RWPE1 (cell line): ENCODE data around the gene ZFR2.
"Not testable (repeated sequence)": the region's sequence is repeated elsewhere in the genome, so short reads cannot be mapped to it uniquely, and the experiment has no call there.

Source experiments
- CTCF ChIA-PET: fragments of 350-600 bp; sonication (Branson Sonifier 250); formaldehyde crosslinking; extraction: SDS; loops from one replicate; lab custom pipeline; 2021; lab: Yijun Ruan, JAX
- POLR2A ChIA-PET: fragments of 400-600 bp; formaldehyde crosslinking; extraction: SDS; loops from one replicate; lab custom pipeline; 2020; ENCODE audit warnings: antibody characterized with exemption; ENCODE audit not compliant: low non-redundant PET; lab: Yijun Ruan, JAX
- DNase-seq: peaks from one replicate; pipeline ENCODE4 v3.0.0; 2012; ENCODE audit warnings: low spot score
- H3K27ac ChIP-seq: fragments of 450-650 bp; 2 replicates; pipeline ENCODE4 v1.5.1; 2017
- TF ChIP-seq, protein P1 (sequence below): fragments of 450-650 bp; conservative IDR thresholded peaks from 2 replicates; pipeline ENCODE4 v1.5.1; 2017; ENCODE audit warnings: low read depth, mild to moderate bottlenecking

The ZFR2 gene

GRCh38 chr19:3904233-3904632 lies 35.4 kb upstream of the ZFR2 start:
- TF ChIP-seq, protein P1, sequence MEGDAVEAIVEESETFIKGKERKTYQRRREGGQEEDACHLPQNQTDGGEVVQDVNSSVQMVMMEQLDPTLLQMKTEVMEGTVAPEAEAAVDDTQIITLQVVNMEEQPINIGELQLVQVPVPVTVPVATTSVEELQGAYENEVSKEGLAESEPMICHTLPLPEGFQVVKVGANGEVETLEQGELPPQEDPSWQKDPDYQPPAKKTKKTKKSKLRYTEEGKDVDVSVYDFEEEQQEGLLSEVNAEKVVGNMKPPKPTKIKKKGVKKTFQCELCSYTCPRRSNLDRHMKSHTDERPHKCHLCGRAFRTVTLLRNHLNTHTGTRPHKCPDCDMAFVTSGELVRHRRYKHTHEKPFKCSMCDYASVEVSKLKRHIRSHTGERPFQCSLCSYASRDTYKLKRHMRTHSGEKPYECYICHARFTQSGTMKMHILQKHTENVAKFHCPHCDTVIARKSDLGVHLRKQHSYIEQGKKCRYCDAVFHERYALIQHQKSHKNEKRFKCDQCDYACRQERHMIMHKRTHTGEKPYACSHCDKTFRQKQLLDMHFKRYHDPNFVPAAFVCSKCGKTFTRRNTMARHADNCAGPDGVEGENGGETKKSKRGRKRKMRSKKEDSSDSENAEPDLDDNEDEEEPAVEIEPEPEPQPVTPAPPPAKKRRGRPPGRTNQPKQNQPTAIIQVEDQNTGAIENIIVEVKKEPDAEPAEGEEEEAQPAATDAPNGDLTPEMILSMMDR, result no peak
- ChIA-PET POLR2A (no interaction called here), CTCF (no interaction called here)
- no peak overlapping the region for H3K27ac ChIP-seq
- no peak for DNase-seq

DNA sequence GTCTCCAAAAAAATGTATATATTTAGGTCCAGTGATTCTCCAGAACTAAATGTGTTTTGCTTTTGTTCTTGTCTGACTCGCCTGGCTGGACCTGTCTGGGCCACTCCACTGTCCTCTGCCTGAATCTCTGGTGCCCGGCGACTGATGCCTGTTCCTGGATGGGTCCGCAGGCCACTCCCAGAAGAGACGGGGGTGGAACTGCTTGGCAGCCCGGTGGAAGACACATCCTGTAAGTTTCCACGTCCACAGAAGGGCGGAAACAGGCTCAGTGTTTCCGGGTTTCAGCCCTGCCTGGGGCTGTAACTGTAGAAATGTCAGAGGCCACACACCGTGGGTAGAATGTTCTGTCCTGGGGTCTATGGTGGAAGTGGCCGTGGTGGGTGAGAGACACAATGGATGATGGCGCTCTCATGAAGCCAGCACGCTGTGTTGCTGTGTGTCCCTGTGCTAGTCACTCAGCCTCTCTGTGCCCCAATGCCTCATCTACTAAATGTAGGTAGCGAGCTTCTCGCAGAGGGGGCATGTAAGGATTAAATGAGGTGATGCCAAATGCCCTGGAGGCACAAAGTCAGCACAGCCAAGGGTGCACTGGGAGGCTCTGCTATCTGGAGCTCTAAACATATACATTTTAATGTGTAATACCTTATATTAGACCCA lies 33.6 kb upstream of the ZFR2 start:
- no peak for DNase-seq
- TF ChIP-seq, protein P1, result no peak
- no peak overlapping the region for H3K27ac ChIP-seq
- POLR2A ChIA-PET, result no interaction called here
- CTCF ChIA-PET, result interaction anchor here (0.7 kb wide), 1 partner anchor 66 kb away, joined by 3 read pairs; no protein-coding TSS in a partner anchor

- TF ChIP-seq, protein P1, result no peak
- POLR2A ChIA-PET, result no interaction called here
- CTCF ChIA-PET, result no interaction called here
- no peak for DNase-seq
- peak overlapping the region; percentile 33 for H3K27ac ChIP-seq
Measured at GRCh38 chr19:3899531-3900294, 30.9 kb upstream of the ZFR2 start.

DNA sequence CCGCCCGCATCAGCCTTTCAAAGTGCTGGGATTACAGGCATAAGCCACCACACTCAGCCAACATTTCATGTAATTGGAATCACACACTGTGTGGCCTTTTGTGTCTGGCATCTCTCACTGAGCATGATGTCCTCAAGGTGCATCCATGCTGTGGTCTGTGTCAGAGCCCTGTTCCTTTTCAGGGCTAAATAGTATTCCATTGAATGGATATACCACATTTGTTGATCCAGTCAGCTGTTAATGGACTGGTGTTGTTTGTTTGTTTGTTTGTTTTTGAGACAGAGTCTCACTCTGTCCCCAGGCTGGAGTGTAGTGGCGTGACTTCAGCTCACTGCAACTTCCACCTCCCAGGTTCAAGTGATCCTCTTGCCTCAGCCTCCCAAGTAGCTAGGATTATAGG lies 29.6 kb upstream of the ZFR2 start:
- POLR2A ChIA-PET, result interaction anchor here (0.5 kb wide), 1 partner anchor 69 kb away, joined by 3 read pairs; no protein-coding TSS in a partner anchor
- CTCF ChIA-PET, result no interaction called here
- no peak overlapping the region for H3K27ac ChIP-seq
- DNase-seq, result no peak
- TF ChIP-seq, protein P1, result no peak

GRCh38 chr19:3897936-3898335 lies 29.1 kb upstream of the ZFR2 start:
- TF ChIP-seq, protein P1, result no peak
- ChIA-PET POLR2A (interaction anchor here (0.5 kb wide), 1 partner anchor 69 kb away, joined by 3 read pairs; no protein-coding TSS in a partner anchor), CTCF (no interaction called here)
- no peak overlapping the region for H3K27ac ChIP-seq
- no peak for DNase-seq

GRCh38 chr19:3895788-3896187 lies 26.9 kb upstream of the ZFR2 start:
- ChIA-PET CTCF (interaction anchor here (0.6 kb wide), 1 partner anchor 351 kb away, joined by 5 read pairs; no protein-coding TSS in a partner anchor), POLR2A (no interaction called here)
- TF ChIP-seq, protein P1, result no peak
- DNase-seq, result no peak
- no peak overlapping the region for H3K27ac ChIP-seq

GRCh38 chr19:3894959-3895358 lies 26.1 kb upstream of the ZFR2 start:
- CTCF ChIA-PET, DNase-seq, H3K27ac ChIP-seq, POLR2A ChIA-PET: not testable (repeated sequence)
